ENCODE data around the gene MINAR2.

- TF ChIP-seq CTCF (IDR thresholded peaks at IDR 0.05) (no peak), POLR2A (IDR thresholded peaks at IDR 0.05) (no peak), EP300 (IDR thresholded peaks at IDR 0.05) (no peak)
These were observed 29.3 kb upstream of the MINAR2 start for GRCh38 chr5:129718471-129719090.
